ENCODE results near the gene CD53. TPM values are rescaled to one million over a fixed set of nuclear protein-coding genes. Genes with fewer than 3 reads are reported as not detected.

Gene CD53
- total RNA-seq, 1 donor from 2014 or later, result 41.5 TPM

GRCh38 chr1:110914676-110915075 is 41.7 kb downstream of the CD53 start:
- TF ChIP-seq POLR2A (IDR thresholded peaks at IDR 0.05) (no peak), POLR2AphosphoS5 (IDR thresholded peaks at IDR 0.05; ENCODE audit: insufficient read depth in 1 of 2, low read depth in 1 of 2) (no peak)
- TF ChIP-seq, protein P1, sequence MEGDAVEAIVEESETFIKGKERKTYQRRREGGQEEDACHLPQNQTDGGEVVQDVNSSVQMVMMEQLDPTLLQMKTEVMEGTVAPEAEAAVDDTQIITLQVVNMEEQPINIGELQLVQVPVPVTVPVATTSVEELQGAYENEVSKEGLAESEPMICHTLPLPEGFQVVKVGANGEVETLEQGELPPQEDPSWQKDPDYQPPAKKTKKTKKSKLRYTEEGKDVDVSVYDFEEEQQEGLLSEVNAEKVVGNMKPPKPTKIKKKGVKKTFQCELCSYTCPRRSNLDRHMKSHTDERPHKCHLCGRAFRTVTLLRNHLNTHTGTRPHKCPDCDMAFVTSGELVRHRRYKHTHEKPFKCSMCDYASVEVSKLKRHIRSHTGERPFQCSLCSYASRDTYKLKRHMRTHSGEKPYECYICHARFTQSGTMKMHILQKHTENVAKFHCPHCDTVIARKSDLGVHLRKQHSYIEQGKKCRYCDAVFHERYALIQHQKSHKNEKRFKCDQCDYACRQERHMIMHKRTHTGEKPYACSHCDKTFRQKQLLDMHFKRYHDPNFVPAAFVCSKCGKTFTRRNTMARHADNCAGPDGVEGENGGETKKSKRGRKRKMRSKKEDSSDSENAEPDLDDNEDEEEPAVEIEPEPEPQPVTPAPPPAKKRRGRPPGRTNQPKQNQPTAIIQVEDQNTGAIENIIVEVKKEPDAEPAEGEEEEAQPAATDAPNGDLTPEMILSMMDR (IDR thresholded peaks at IDR 0.05), result no peak
- H3K27ac ChIP-seq, result no peak overlapping the region
- H3K4me1 ChIP-seq, result no peaks in the 10 kb centered on the region
- no peaks in the 10 kb centered on the region for H3K27me3 ChIP-seq
- H3K36me3 ChIP-seq, result no peaks in the 10 kb centered on the region
- intact Hi-C loops (cut with DNase I), result no loop called here
- H3K4me3 ChIP-seq, result no peak overlapping the region
- H3K9me3 ChIP-seq, result no peaks in the 10 kb centered on the region
- DNase-seq (ENCODE audit: extremely low spot score in 2 of 2), result no peak

- Histone ChIP-seq H3K27me3 (no peaks in the 10 kb centered on the region), H3K9me3 (no peaks in the 10 kb centered on the region), H3K36me3 (no peaks in the 10 kb centered on the region), H3K4me3 (no peak overlapping the region), H3K27ac (no peak overlapping the region), H3K4me1 (no peaks in the 10 kb centered on the region)
- no peak for DNase-seq (ENCODE audit: extremely low spot score in 2 of 2)
- TF ChIP-seq POLR2A (IDR thresholded peaks at IDR 0.05) (no peak), POLR2AphosphoS5 (IDR thresholded peaks at IDR 0.05; ENCODE audit: insufficient read depth in 1 of 2, low read depth in 1 of 2) (no peak)
- TF ChIP-seq, protein P1 (IDR thresholded peaks at IDR 0.05), result no peak
- intact Hi-C loops (cut with DNase I), result no loop called here
Observed at GRCh38 chr1:110915804-110916203, 42.9 kb downstream of the CD53 start.

GRCh38 chr1:110916274-110916668 is 43.3 kb downstream of the CD53 start:
- Histone ChIP-seq H3K4me1 (no peaks in the 10 kb centered on the region), H3K27me3 (no peaks in the 10 kb centered on the region), H3K4me3 (no peak overlapping the region), H3K9me3 (no peaks in the 10 kb centered on the region), H3K36me3 (no peaks in the 10 kb centered on the region), H3K27ac (no peak overlapping the region)
- TF ChIP-seq POLR2A (IDR thresholded peaks at IDR 0.05), result no peak
- TF ChIP-seq POLR2AphosphoS5 (IDR thresholded peaks at IDR 0.05; ENCODE audit: insufficient read depth in 1 of 2, low read depth in 1 of 2), result no peak
- TF ChIP-seq, protein P1 (IDR thresholded peaks at IDR 0.05), result no peak
- intact Hi-C loops (cut with DNase I), result no loop called here
- no peak for DNase-seq (ENCODE audit: extremely low spot score in 2 of 2)

GRCh38 chr1:110916669-110917306 is 43.8 kb downstream of the CD53 start:
- H3K4me1 ChIP-seq, result no peaks in the 10 kb centered on the region
- H3K9me3 ChIP-seq, result no peaks in the 10 kb centered on the region
- H3K27me3 ChIP-seq, result no peaks in the 10 kb centered on the region
- TF ChIP-seq POLR2AphosphoS5 (IDR thresholded peaks at IDR 0.05; ENCODE audit: insufficient read depth in 1 of 2, low read depth in 1 of 2) (no peak), POLR2A (IDR thresholded peaks at IDR 0.05) (no peak)
- TF ChIP-seq, protein P1 (IDR thresholded peaks at IDR 0.05), result no peak
- H3K36me3 ChIP-seq, result no peaks in the 10 kb centered on the region
- no peak overlapping the region for H3K27ac ChIP-seq
- no peak overlapping the region for H3K4me3 ChIP-seq
- DNase-seq (ENCODE audit: extremely low spot score in 2 of 2), result no peak
- intact Hi-C loops (cut with DNase I), result no loop called here

DNA sequence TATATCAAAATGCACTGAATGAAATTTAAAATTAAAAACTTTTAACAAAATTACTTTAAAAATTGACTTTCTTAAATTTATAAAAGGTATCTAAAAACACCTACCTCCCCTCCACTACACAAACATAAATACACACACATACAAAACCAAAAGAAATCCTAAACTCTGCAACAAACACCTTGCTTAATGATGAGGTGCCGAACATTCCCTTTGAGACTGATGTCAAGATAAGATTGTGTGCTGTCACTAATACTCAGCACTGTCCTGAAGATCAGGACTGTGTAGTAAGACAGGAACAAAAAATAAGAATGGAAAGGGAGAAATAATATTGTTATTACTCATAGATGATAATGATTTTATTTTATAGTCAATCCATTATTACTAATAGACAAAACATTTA is 45.1 kb downstream of the CD53 start:
- Histone ChIP-seq H3K27ac (no peak overlapping the region), H3K9me3 (no peaks in the 10 kb centered on the region), H3K4me3 (no peak overlapping the region), H3K27me3 (no peaks in the 10 kb centered on the region), H3K36me3 (no peaks in the 10 kb centered on the region), H3K4me1 (no peaks in the 10 kb centered on the region)
- intact Hi-C loops (cut with DNase I), result no loop called here
- DNase-seq (ENCODE audit: extremely low spot score in 2 of 2), result no peak
- no peak for TF ChIP-seq POLR2AphosphoS5 (IDR thresholded peaks at IDR 0.05; ENCODE audit: insufficient read depth in 1 of 2, low read depth in 1 of 2)
- TF ChIP-seq POLR2A (IDR thresholded peaks at IDR 0.05), result no peak
- TF ChIP-seq, protein P1 (IDR thresholded peaks at IDR 0.05), result no peak

All from vagina (tissue), 2 donors.